GM23338 (cell line): ENCODE measurements around the gene COP1.

Experiments
- POLR2AphosphoS5 ChIP-seq: IDR thresholded peaks from 2 replicates; pipeline ENCODE4 v1.6.1; 2016; ENCODE audit warnings: antibody characterized with exemption, low read depth
- ZNF114 ChIP-seq: fragments of 250-450 bp; sonication (Bioruptor Pico); IDR thresholded peaks from 2 replicates; pipeline ENCODE4 v1.5.0; 2020; ENCODE audit warnings: mild to moderate bottlenecking, moderate library complexity
- TF ChIP-seq, protein P1 (sequence below): IDR thresholded peaks from one replicate; pipeline ENCODE4 v1.6.1; 2018; ENCODE audit warnings: antibody characterized with exemption; ENCODE audit not compliant: unreplicated experiment
- TF ChIP-seq, protein P2 (sequence below), 2 experiments: fragments of 200-600 bp in 1 of 2; sonication (generic) in 1 of 2; conservative IDR thresholded peaks; 2 replicates each; pipeline versions ENCODE4 v1.5.1 to v1.6.1; 2016 to 2017; ENCODE audit warnings: antibody characterized with exemption in 2 of 2, low read depth in 2 of 2, mild to moderate bottlenecking in 2 of 2, moderate library complexity in 1 of 2

DNA sequence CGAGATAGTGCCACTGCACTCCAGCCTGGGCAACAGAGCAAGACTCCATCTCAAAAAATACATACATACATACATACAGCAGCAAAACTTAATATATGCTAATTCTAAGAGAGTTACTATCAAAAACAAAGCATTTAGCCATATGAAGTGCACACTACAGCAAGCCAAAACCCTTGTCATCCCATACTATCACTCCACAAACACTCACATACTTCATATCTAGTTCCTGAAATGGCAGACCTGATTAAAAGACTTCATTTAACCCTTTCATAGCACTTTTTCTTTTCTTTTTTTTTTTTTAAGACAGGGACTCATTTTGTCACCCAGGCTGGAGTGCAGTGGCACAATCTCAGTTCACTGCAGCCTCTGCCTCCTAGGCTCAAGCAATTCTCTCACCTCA is 65.6 kb downstream of the COP1 start:
- TF ChIP-seq POLR2AphosphoS5 = no peak
- TF ChIP-seq, protein P1, sequence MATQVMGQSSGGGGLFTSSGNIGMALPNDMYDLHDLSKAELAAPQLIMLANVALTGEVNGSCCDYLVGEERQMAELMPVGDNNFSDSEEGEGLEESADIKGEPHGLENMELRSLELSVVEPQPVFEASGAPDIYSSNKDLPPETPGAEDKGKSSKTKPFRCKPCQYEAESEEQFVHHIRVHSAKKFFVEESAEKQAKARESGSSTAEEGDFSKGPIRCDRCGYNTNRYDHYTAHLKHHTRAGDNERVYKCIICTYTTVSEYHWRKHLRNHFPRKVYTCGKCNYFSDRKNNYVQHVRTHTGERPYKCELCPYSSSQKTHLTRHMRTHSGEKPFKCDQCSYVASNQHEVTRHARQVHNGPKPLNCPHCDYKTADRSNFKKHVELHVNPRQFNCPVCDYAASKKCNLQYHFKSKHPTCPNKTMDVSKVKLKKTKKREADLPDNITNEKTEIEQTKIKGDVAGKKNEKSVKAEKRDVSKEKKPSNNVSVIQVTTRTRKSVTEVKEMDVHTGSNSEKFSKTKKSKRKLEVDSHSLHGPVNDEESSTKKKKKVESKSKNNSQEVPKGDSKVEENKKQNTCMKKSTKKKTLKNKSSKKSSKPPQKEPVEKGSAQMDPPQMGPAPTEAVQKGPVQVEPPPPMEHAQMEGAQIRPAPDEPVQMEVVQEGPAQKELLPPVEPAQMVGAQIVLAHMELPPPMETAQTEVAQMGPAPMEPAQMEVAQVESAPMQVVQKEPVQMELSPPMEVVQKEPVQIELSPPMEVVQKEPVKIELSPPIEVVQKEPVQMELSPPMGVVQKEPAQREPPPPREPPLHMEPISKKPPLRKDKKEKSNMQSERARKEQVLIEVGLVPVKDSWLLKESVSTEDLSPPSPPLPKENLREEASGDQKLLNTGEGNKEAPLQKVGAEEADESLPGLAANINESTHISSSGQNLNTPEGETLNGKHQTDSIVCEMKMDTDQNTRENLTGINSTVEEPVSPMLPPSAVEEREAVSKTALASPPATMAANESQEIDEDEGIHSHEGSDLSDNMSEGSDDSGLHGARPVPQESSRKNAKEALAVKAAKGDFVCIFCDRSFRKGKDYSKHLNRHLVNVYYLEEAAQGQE = no peak
- TF ChIP-seq, protein P2, sequence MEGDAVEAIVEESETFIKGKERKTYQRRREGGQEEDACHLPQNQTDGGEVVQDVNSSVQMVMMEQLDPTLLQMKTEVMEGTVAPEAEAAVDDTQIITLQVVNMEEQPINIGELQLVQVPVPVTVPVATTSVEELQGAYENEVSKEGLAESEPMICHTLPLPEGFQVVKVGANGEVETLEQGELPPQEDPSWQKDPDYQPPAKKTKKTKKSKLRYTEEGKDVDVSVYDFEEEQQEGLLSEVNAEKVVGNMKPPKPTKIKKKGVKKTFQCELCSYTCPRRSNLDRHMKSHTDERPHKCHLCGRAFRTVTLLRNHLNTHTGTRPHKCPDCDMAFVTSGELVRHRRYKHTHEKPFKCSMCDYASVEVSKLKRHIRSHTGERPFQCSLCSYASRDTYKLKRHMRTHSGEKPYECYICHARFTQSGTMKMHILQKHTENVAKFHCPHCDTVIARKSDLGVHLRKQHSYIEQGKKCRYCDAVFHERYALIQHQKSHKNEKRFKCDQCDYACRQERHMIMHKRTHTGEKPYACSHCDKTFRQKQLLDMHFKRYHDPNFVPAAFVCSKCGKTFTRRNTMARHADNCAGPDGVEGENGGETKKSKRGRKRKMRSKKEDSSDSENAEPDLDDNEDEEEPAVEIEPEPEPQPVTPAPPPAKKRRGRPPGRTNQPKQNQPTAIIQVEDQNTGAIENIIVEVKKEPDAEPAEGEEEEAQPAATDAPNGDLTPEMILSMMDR (conservative IDR thresholded peaks at IDR 0.05; ENCODE audit: low read depth in 2 of 2) = no peak
- TF ChIP-seq ZNF114 (CRISPR knock-in tag) = no peak
